GM21423 (cell line): ENCODE data around the gene B3GNT8.
A peak's percentile ranks its signal among the peaks of the same experiment; 100 is the strongest.
"Not testable (repeated sequence)": the region's sequence is repeated elsewhere in the genome, so short reads cannot be mapped to it uniquely, and the experiment has no call there.

Source experiments
- ATAC-seq: cut with Tn5 transposase; IDR thresholded peaks from one replicate; pipeline ENCODE4 v1.9.1; 2021; ENCODE audit warnings: mild to moderate bottlenecking, moderate library complexity; ENCODE audit not compliant: unreplicated experiment

Gene B3GNT8

GRCh38 chr19:41397086-41398049 is 29.8 kb downstream of the B3GNT8 start, which contains the start of the genes BCKDHA and EXOSC5:
Gene BCKDHA (plus strand): TSS chr19:41397818. CDS start chr19:41397828, 10 bp downstream.
Gene EXOSC5 (minus strand): TSS chr19:41397359. CDS start chr19:41397328, 31 bp downstream.
- peak; percentile 94 for ATAC-seq

GRCh38 chr19:41395355-41395754 is 31.8 kb downstream of the B3GNT8 start:
- no peak for ATAC-seq

- no peak for ATAC-seq
Observed at GRCh38 chr19:41392775-41393174, 34.4 kb downstream of the B3GNT8 start.

DNA sequence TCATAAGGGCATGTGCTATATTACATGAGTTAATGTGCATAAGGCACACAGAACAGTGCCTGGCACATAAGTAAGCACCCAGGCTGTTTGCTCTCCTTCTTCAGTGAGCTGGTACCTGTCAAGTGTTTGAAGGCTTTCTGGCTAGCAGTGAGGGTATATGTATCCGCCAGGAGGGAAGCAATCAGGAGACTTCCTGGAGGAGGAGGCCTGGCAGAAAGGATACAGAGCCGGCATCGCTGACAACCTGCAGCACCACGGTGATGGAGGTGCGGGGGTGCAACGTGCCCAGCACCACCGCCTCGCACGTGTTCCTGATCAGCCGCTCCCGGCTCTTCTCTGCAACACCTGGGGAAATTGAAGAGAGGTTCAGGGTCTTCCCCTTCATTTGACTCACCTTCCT is 35.6 kb downstream of the B3GNT8 start:
- no peak for ATAC-seq

DNA sequence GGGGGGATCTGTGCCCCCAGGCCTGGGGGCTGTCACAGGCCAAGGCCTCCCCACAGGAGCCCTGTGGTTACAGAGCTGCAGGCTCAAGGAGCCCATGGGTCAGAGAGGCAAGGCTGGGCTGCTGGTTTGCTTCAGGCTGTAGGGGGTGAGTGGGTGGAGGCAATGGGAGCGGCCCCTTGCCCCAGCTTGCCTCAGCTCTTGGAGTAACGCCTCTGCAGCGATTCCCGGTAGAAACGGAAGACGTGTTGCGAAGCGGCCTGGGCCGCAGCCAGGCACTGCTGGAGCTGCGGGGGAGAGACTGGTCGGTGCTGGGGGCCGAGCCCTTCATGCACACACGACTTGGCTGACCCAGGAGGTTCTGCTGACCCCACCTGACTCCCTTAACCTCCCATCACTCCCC is 40.7 kb downstream of the B3GNT8 start:
- ATAC-seq, result no peak

DNA sequence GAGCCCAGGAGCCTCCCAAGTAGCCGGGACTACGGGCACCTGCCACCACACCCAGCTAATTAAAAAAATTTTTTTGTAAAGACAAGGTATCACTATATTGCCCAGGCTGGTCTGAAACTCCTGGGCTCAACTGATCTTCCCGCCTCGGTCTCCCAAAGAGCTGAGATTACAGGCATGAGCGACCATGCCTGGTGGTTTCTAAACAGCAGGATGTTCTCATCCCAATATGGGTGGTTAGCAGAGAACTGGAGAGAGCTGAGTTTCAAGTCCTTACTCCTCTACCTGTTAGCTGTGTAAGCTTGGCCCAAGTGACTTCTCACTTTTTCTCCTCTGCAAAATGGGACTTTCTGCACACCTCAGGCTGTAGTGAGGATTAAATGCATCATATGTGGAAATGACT is 42.8 kb downstream of the B3GNT8 start:
- ATAC-seq, result no peak

DNA sequence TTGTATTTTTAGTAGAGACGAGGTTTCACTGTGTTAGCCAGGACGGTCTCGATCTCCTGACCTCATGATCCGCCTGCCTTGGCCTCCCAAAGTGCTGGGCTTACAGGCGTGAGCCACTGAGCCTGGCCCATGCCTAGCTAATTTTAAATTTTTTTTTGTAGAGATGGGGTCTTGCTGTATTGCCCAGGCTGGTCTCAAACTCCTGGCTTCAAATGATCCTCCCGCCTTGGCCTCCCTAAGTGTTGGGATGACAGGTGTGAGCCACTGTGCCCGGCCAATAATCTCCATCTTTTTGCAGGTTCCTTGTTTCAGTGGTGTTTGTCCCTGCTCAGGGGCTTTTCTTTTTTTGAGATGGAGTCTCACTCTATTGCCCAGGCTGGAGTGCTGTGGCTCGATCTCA is 45.6 kb downstream of the B3GNT8 start:
- not testable (repeated sequence) for ATAC-seq

- no peak for ATAC-seq
Observed at GRCh38 chr19:41377977-41378709, 49.0 kb downstream of the B3GNT8 start.

DNA sequence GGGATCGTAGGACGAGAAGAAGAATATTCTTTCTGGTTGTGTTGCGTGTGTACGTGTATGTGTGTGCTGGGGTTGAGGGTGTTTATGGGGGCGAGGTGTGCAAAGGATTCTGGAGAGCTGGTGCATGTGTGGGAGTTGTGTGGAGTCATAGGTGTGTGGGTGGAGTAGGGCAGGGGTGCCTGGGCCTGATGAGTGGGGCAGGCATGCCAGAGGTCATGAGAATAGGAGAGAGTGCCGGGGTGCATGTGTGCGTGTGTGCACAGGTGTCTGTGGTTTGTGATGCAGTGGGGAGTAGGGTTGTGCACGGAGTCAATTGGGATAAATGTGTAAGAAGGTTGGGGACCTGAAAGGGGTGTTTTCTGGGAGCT is 50.2 kb downstream of the B3GNT8 start:
- ATAC-seq, result no peak

DNA sequence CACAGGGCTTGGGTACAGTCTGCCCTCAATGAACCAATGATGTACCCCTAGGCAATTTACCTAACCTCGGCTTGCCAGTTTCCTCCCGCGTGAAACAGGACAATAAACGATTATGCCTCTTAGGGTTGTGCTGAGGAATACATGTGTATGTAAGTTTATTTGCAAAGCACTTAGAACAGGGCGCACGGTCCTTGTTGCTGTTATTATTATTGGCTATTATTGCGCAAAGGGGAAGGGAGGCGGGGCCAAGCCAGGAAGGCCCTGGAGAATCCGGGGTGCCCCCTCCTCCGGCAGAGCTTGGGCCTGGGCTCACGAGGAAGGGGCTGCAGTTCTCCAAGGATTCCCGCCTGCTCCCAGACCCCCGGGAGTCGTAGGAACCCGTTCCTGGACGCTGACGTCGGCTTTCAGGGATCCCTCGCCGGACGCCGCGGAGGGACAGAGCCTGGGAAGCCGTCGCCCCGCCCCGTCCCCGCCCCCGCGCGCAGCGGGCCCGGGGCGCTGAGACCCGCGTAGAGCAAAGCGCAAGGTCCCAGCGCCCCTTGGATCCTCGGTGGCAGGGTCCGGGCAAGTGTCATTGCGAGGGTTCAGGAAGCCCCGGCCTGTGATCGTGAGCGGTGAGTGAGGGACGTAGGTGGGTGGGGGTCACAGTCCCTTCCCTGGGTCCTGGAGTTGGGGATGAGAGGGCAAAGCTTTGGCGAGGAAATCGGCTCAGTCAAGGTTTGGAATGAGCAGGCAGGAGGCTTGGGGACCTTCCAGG is 50.8 kb downstream of the B3GNT8 start, which contains the start of gene TMEM91:
Gene TMEM91 (plus strand): TSS at position 293 of the 757 bp plus-strand sequence. CDS start 1,777 bp downstream, outside the sequence.
- ATAC-seq, result no peak
